ENCODE results near the gene BBLN. TPM values are rescaled to one million over a fixed set of nuclear protein-coding genes. Genes with fewer than 3 reads are reported as not detected.

Gene BBLN
- total and polyA plus RNA-seq, 2 of the 4 experiments (the other 2 are of a cell fraction): 25.1 to 103 TPM

DNA sequence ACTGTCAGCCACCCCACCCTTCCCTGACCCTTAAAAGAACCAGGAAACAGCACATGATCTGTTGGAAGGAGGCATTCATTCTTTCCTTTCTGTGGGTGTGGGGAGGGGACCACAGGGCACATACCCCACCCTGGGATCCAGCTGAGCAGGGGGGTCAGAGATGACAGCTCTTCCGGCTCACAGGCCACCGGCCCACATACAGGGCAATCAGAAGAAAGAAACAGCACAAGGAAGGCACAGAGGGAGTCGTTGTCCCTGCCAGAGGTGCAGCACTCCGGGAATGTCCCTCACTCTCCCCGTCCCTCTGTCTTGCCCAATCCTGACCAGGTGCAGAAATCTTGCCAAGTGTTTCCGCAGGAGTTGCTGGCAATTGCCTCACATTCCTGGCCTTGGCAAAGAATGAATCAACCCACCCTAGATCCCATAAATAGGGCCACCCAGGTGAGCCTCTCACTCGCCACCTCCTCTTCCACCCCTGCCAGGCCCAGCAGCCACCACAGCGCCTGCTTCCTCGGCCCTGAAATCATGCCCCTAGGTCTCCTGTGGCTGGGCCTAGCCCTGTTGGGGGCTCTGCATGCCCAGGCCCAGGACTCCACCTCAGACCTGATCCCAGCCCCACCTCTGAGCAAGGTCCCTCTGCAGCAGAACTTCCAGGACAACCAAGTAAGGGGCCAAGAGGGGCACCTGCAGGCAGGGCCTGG is 10.9 kb upstream of the BBLN start, which contains the start of gene LCN2:
LCN2 (plus strand) TSS at position 453 of the 701 bp plus-strand sequence; CDS start at position 526, 73 bp downstream.
- H3K23ac ChIP-seq (ENCODE audit: low read depth, low read length): no peak within 1 kb of the TSS
- no peak within 1 kb of the TSS for H3K4me2 ChIP-seq (ENCODE audit: low read depth, low read length)
- no peak within 1 kb of the TSS for H2AK5ac ChIP-seq (ENCODE audit: low read depth, low read length)
- H4K5ac ChIP-seq (ENCODE audit: low read depth, low read length): no peak within 1 kb of the TSS
- no peak within 1 kb of the TSS for H3K27ac ChIP-seq (ENCODE audit: insufficient read depth, low read length)
- no peak within 1 kb of the TSS for H2BK20ac ChIP-seq (ENCODE audit: low read depth, low read length)
- DNase-seq (no peak), ATAC-seq (ENCODE audit: low read depth) (no peak)
- H3K27me3 ChIP-seq (ENCODE audit: control insufficient read depth, insufficient read depth, low read length): peaks cover 13% of the 10 kb centered on the region; the same call in 1 of the 2 replicates
- no peaks in the 10 kb centered on the region; the same call in 1 of the 2 replicates for H4K20me1 ChIP-seq (ENCODE audit: insufficient read depth, low read length)
- no peak within 1 kb of the TSS for H3K9ac ChIP-seq (ENCODE audit: low read depth, low read length)
- no peak within 1 kb of the TSS for H2AFZ ChIP-seq (replicated peaks; ENCODE audit: low read length, poor library complexity)
- H4K91ac ChIP-seq (ENCODE audit: insufficient read depth, low read depth, low read length): no peak within 1 kb of the TSS
- H2BK5ac ChIP-seq (ENCODE audit: low read depth, low read length, poor library complexity, severe bottlenecking): no peak within 1 kb of the TSS
- no peak within 1 kb of the TSS for H3K14ac ChIP-seq (replicated peaks; ENCODE audit: low read depth, low read length)
- no TSS peak for BruUV-seq (replicated peaks)
- no peak within 1 kb of the TSS for H3K4ac ChIP-seq (ENCODE audit: low read depth, low read length)
- H3K9me3 ChIP-seq (ENCODE audit: control insufficient read depth, insufficient read depth, low read length): no peaks in the 10 kb centered on the region
- ChIA-PET CTCF (no interaction called here), POLR2A (ENCODE audit: unreplicated experiment) (no interaction called here)
- H3K18ac ChIP-seq (ENCODE audit: low read depth, low read length): no peak within 1 kb of the TSS
- H3K36me3 ChIP-seq (ENCODE audit: control insufficient read depth, insufficient read depth, low read length): no peaks in the 10 kb centered on the region
- WGBS, 2 experiments (ENCODE audit: extremely low coverage in 2 of 2, insufficient read length in 1 of 2): 81% methylated on average over 4 of the region's 9 CpGs; no CpG with 5 or more reads in 1 of the 2 experiments
- H3K9me1 ChIP-seq (ENCODE audit: insufficient read depth, low read length): 0 out of 2 replicates have a peak, but pooled peaks cover 2% of the 10 kb centered on the region
- H2BK120ac ChIP-seq (ENCODE audit: low read depth, low read length): no peak within 1 kb of the TSS
- no peaks in the 10 kb centered on the region for H3K4me1 ChIP-seq (ENCODE audit: control insufficient read depth, insufficient read depth, low read length)
- TF ChIP-seq, protein P1, sequence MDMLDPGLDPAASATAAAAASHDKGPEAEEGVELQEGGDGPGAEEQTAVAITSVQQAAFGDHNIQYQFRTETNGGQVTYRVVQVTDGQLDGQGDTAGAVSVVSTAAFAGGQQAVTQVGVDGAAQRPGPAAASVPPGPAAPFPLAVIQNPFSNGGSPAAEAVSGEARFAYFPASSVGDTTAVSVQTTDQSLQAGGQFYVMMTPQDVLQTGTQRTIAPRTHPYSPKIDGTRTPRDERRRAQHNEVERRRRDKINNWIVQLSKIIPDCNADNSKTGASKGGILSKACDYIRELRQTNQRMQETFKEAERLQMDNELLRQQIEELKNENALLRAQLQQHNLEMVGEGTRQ (IDR thresholded peaks at IDR 0.05; ENCODE audit: low read depth, low read length): no peak
- TF ChIP-seq, protein P2, sequence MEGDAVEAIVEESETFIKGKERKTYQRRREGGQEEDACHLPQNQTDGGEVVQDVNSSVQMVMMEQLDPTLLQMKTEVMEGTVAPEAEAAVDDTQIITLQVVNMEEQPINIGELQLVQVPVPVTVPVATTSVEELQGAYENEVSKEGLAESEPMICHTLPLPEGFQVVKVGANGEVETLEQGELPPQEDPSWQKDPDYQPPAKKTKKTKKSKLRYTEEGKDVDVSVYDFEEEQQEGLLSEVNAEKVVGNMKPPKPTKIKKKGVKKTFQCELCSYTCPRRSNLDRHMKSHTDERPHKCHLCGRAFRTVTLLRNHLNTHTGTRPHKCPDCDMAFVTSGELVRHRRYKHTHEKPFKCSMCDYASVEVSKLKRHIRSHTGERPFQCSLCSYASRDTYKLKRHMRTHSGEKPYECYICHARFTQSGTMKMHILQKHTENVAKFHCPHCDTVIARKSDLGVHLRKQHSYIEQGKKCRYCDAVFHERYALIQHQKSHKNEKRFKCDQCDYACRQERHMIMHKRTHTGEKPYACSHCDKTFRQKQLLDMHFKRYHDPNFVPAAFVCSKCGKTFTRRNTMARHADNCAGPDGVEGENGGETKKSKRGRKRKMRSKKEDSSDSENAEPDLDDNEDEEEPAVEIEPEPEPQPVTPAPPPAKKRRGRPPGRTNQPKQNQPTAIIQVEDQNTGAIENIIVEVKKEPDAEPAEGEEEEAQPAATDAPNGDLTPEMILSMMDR (conservative IDR thresholded peaks at IDR 0.05; ENCODE audit: low read depth, low read length): no peak
- TF ChIP-seq, protein P3, sequence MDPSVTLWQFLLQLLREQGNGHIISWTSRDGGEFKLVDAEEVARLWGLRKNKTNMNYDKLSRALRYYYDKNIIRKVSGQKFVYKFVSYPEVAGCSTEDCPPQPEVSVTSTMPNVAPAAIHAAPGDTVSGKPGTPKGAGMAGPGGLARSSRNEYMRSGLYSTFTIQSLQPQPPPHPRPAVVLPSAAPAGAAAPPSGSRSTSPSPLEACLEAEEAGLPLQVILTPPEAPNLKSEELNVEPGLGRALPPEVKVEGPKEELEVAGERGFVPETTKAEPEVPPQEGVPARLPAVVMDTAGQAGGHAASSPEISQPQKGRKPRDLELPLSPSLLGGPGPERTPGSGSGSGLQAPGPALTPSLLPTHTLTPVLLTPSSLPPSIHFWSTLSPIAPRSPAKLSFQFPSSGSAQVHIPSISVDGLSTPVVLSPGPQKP (IDR thresholded peaks at IDR 0.05; ENCODE audit: borderline replicate concordance, low read depth, low read length): no peak
- TF ChIP-seq BHLHE40 (IDR thresholded peaks at IDR 0.05; ENCODE audit: low read depth, low read length): no peak
- no peak for TF ChIP-seq RCOR1 (IDR thresholded peaks at IDR 0.05; ENCODE audit: insufficient replicate concordance, low read length)
- TF ChIP-seq CEBPB (IDR thresholded peaks at IDR 0.05; ENCODE audit: low read depth, low read length): no peak
- H3K79me1 ChIP-seq (ENCODE audit: low read depth in 1 of 2, low read length in 2 of 2): no peaks in the 10 kb centered on the region
- peak within 1 kb of the TSS; percentile 28 for H2AK9ac ChIP-seq (replicated peaks; ENCODE audit: low read depth, low read length, poor library complexity)
- dilution Hi-C loops (cut with HindIII; ENCODE audit: low sequenced_read_pairs, unreplicated experiment): no loop called here
- H3K4me3 ChIP-seq (ENCODE audit: insufficient read depth, low read depth, low read length): no peak within 1 kb of the TSS
- in situ Hi-C loops (cut with MboI; ENCODE audit: low sequenced_read_pairs): no loop called here
- intact Hi-C loops (cut with micrococcal nuclease): no loop called here
- no peak within 1 kb of the TSS for H2BK15ac ChIP-seq (ENCODE audit: low read depth, low read length)
- H3K56ac ChIP-seq (ENCODE audit: extremely low read depth, insufficient read depth, low read length): no peak within 1 kb of the TSS
- H4K8ac ChIP-seq (ENCODE audit: low read depth in 2 of 2, low read length in 2 of 2): no peak within 1 kb of the TSS
